Ishikawa (cell line): ENCODE measurements around the gene TRIM9.

Source experiments
- CEBPB ChIP-seq: IDR thresholded peaks from 2 replicates; pipeline ENCODE4 v1.6.1; 2012
- EGR1 ChIP-seq: IDR thresholded peaks from 2 replicates; pipeline ENCODE4 v1.6.1; 2012
- EP300 ChIP-seq: IDR thresholded peaks from 2 replicates; pipeline ENCODE4 v1.6.1; 2012; ENCODE audit warnings: borderline replicate concordance
- FOXM1 ChIP-seq: IDR thresholded peaks from 2 replicates; pipeline ENCODE4 v1.6.1; 2012; ENCODE audit warnings: low read depth, borderline replicate concordance
- NFIC ChIP-seq: IDR thresholded peaks from 2 replicates; pipeline ENCODE4 v1.6.1; 2012
- RAD21 ChIP-seq: IDR thresholded peaks from 2 replicates; pipeline ENCODE4 v1.6.1; 2012; ENCODE audit warnings: low read depth
- REST ChIP-seq: IDR thresholded peaks from 2 replicates; pipeline ENCODE4 v1.6.1; 2012; ENCODE audit warnings: low read depth, mild to moderate bottlenecking
- TAF1 ChIP-seq: IDR thresholded peaks from 2 replicates; pipeline ENCODE4 v1.6.1; 2012; ENCODE audit warnings: low read depth, mild to moderate bottlenecking
- TCF12 ChIP-seq: IDR thresholded peaks from 2 replicates; pipeline ENCODE4 v1.6.1; 2012; ENCODE audit warnings: low read depth
- TEAD4 ChIP-seq: IDR thresholded peaks from 2 replicates; pipeline ENCODE4 v1.6.1; 2012
- YY1 ChIP-seq: IDR thresholded peaks from 2 replicates; pipeline ENCODE4 v1.6.1; 2012; ENCODE audit warnings: low read depth
- ZBTB7A ChIP-seq: IDR thresholded peaks from 2 replicates; pipeline ENCODE4 v1.6.1; 2012; ENCODE audit warnings: low read depth
- TF ChIP-seq, protein P1 (sequence below): IDR thresholded peaks from 2 replicates; pipeline ENCODE4 v1.6.1; 2012
- TF ChIP-seq, protein P2 (sequence below): IDR thresholded peaks from 2 replicates; pipeline ENCODE4 v1.6.1; 2012

- TF ChIP-seq, protein P1, sequence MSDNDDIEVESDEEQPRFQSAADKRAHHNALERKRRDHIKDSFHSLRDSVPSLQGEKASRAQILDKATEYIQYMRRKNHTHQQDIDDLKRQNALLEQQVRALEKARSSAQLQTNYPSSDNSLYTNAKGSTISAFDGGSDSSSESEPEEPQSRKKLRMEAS, result no peak
- TF ChIP-seq REST (no peak), EP300 (no peak), RAD21 (no peak), NFIC (no peak), CEBPB (no peak), FOXM1 (no peak), YY1 (no peak), ZBTB7A (no peak), TCF12 (no peak), EGR1 (no peak), TAF1 (no peak), TEAD4 (no peak)
- TF ChIP-seq, protein P2, sequence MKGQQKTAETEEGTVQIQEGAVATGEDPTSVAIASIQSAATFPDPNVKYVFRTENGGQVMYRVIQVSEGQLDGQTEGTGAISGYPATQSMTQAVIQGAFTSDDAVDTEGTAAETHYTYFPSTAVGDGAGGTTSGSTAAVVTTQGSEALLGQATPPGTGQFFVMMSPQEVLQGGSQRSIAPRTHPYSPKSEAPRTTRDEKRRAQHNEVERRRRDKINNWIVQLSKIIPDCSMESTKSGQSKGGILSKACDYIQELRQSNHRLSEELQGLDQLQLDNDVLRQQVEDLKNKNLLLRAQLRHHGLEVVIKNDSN, result no peak
These were observed 168.0 kb downstream of the TRIM9 start for GRCh38 chr14:50926851-50927386.
